Sigmoid colon (tissue), 3 donors: ENCODE data around the gene CD40.

Experiments used
- CTCF ChIP-seq, 4 experiments: fragments of 450-650 bp in 3 of 4; fragments of 200-600 bp in 1 of 4; IDR thresholded peaks; one replicate each; pipeline ENCODE4 v1.5.1; 2016 to 2019; ENCODE audit warnings: antibody characterized with exemption in 4 of 4, mild to moderate bottlenecking in 3 of 4, moderate library complexity in 2 of 4
- POLR2A ChIP-seq, 2 donors: fragments of 450-650 bp; IDR thresholded peaks; one replicate each; pipeline ENCODE4 v1.6.1; 2016; ENCODE audit warnings: antibody characterized with exemption in 2 of 2, mild to moderate bottlenecking in 2 of 2, moderate library complexity in 2 of 2

DNA sequence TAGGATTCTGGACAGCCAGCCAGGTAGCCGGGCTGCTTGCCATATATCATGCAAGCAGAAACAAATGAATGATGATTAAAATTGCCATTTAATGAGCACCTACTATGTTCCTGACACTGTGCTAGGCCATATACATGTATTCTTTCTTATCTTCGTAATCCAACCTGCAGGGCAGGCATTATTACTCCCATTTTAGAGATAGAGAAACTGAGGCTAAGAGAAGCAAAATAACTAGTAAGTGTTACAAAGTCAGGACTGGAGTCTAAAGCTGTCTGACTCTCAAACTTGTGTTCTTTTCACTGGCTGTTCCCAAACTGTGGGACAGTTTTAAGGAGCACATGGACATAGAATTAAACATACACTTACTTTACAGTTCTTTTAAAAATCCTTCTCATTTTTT, 2.0 kb downstream of the CD40 start:
- TF ChIP-seq POLR2A (IDR thresholded peaks at IDR 0.05) (no peak), CTCF (IDR thresholded peaks at IDR 0.05) (no peak)
